Measurements from ENCODE around the gene HSPA14. TPM values are rescaled to one million over a fixed set of nuclear protein-coding genes. Genes with fewer than 3 reads are reported as not detected.

The HSPA14 gene
- total RNA-seq, 4 donors from 2014 or later = 10.5 to 13.4 (median 12.7) TPM

- no peak for TF ChIP-seq CTCF (IDR thresholded peaks at IDR 0.05; ENCODE audit: low read depth)
Measured at GRCh38 chr10:14858338-14858960, 20.3 kb downstream of the HSPA14 start.

GRCh38 chr10:14859043-14859442 is 20.9 kb downstream of the HSPA14 start:
- no peak for TF ChIP-seq CTCF (IDR thresholded peaks at IDR 0.05; ENCODE audit: low read depth)

GRCh38 chr10:14859775-14860174 is 21.7 kb downstream of the HSPA14 start:
- no peak for TF ChIP-seq CTCF (IDR thresholded peaks at IDR 0.05; ENCODE audit: low read depth)

GRCh38 chr10:14860791-14861190 is 22.7 kb downstream of the HSPA14 start:
- no peak for TF ChIP-seq CTCF (IDR thresholded peaks at IDR 0.05; ENCODE audit: low read depth)

- TF ChIP-seq CTCF (IDR thresholded peaks at IDR 0.05; ENCODE audit: low read depth) = no peak
Measured at GRCh38 chr10:14873090-14873760, 35.1 kb downstream of the HSPA14 start.

GRCh38 chr10:14875941-14876340 is 37.8 kb downstream of the HSPA14 start:
- TF ChIP-seq CTCF (IDR thresholded peaks at IDR 0.05; ENCODE audit: low read depth) = no peak

- TF ChIP-seq CTCF (IDR thresholded peaks at IDR 0.05; ENCODE audit: low read depth) = no peak
Measured at GRCh38 chr10:14876764-14877163, 38.7 kb downstream of the HSPA14 start.

All from subcutaneous adipose tissue (tissue), 4 donors.